HTR-8/SVneo (cell line): ENCODE data around the gene HMGCS1.
"Not testable (repeated sequence)": the region's sequence is repeated elsewhere in the genome, so short reads cannot be mapped to it uniquely, and the experiment has no call there.

Experiments
- DNase-seq: peaks from one replicate; pipeline ENCODE4 v3.0.0; 2011; ENCODE audit warnings: low spot score, mixed read lengths; ENCODE audit not compliant: insufficient read length
- FAIRE-seq: peaks from 2 replicates; lab custom pipeline; 2011; peaks lifted over from hg19 to GRCh38; lab: Jason Lieb, UNC

Gene HMGCS1

DNA sequence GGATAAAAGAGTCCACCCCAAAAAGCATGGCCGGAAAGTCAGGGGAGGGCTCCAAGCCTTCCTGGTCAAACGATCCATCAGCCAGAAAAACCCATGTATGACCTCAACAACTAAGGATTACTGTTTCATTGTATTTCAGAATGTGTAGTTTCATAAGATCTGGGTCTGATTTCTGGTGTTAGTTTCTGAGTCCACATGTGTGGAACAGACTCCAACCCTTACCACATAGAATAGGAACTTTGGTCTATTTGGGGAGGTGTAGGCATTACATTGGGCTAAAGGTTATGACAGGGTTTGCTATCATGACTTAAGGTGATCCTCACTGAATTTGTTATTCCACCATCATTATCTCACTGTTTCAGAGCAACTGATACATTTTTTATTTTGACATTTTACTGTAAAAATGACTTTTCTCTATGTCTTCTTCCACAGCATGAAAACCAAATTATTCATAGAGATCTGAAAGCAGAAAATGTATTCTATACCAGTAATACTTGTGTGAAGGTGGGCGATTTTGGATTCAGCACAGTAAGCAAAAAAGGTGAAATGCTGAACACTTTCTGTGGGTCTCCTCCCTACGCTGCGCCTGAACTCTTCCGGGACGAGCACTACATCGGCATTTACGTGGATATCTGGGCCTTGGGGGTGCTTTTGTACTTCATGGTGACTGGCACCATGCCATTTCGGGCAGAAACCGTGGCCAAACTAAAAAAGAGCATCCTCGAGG is 33.5 kb downstream of the HMGCS1 start:
- DNase-seq: no peak
- no peak for FAIRE-seq

DNA sequence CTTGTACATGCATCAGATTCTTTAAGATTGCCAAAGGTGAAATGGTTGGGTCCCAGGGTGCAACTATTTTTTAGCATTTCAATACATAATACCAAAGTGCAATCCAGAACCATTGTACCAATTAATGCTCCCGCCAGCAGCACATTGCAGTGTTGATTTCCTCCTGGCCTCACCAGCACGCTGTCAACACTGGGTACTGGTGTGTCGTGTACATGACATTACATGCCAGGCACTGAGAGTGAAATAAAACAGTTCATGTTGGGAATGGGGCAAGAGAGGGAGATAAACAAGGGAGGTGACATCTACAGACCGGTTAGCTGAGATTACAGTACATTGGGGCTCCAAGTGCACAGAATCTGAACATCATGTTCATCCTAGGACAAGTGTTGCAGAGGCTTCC is 37.8 kb downstream of the HMGCS1 start:
- FAIRE-seq (no peak), DNase-seq (no peak)

GRCh38 chr5:43274435-43275114 is 38.6 kb downstream of the HMGCS1 start:
- DNase-seq: no peak
- FAIRE-seq: no peak

DNA sequence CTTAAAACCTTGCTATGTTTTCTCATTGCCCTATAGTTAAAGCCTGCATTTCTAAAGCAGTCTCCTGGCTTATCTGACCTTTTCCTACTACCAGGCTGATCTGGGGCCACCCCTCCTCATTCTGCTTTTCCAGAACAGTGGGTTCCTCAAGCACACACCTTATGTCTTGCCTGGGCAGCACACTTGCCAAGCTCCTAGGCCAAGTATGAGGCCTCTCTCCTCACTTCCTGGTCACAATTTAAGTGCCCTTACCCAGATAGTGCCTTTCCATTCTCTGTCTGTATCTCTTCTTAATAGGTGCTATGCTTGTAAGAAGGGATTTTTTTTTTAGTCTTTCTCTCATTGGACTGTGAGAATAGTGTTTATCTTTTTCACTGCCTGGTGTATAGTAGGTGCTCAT is 39.7 kb downstream of the HMGCS1 start:
- DNase-seq (no peak), FAIRE-seq (no peak)

- DNase-seq (no peak), FAIRE-seq (no peak)
These were observed 42.6 kb downstream of the HMGCS1 start for GRCh38 chr5:43270645-43271044.

DNA sequence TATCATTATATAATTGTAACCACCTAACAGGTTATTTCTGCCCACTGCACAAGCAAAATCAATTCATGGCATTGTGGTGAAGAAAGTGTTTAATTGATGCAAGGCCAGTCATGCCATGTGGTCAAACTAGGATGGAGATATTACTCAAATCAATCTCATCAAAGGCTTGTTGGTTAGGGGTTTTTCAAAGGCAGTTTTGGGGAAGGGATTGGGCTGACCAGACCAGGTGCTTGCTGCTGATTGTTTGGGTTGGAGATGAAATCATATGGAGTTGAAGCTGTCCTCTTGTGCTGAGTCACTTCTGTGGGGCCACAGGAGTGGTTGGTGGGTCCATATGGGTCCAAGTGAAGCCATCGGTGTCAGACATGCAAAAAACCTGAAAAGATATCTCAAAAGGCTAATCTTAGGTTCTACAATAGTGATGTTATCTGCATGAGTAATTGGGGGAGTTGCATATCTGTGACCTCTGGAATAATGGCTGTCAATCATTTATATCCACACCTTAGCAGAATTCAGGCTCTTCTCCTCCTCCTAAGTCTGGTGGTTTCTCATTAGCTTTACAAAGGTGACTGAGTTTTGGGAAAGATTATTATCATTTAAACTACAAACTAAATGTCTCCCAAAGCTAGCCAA is 44.9 kb downstream of the HMGCS1 start:
- DNase-seq (no peak), FAIRE-seq (no peak)

GRCh38 chr5:43262269-43262668 is 50.9 kb downstream of the HMGCS1 start:
- not testable (repeated sequence) for FAIRE-seq, DNase-seq

GRCh38 chr5:43258116-43258515 is 55.1 kb downstream of the HMGCS1 start:
- FAIRE-seq (peak; percentile 70), DNase-seq (no peak)

- FAIRE-seq: peak; percentile 26
These were observed 56.8 kb downstream of the HMGCS1 start for GRCh38 chr5:43256261-43256966.

DNA sequence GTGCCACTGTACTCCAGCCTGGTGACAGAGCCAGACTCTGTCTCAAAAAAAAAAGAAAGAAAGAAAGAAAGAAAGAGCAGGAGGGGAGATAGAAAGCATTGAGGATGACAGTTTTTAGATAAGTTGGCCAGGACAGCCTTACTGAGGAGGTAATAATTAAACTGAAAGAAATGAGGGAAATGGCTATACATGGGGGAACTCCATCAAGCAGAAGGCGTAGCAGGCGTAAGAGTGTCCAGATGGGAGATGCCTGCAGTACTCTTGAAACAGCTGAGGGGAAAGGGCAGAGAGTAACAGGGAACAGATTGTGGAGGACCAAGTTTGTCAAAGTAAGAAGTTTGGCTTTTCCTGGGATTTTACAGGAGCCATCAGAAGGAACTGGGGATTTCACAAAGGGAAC is 57.5 kb downstream of the HMGCS1 start:
- no peak for DNase-seq
- FAIRE-seq: no peak

More at GRCh38 chr5:43256261-43256966, 56.8 kb downstream of the HMGCS1 start:
- DNase-seq: no peak

DNA sequence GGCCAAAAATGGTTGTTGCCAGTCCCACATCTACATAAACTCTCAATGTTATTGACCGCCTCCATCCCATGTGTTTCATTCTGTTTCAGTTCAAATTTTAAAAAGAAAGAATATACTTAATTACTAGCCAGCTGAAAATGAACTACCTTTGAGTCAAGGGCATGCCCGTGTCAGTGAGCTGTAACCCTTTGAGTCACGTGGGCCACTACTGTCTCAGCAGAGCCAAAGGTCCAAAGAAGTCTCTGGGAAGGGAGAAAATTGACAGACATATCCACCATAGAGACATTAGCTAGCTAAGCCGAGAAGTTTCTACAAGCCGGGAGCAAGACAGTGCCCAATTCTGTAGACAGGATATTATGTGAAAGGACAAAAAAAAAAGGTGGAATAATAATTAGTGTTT is 61.5 kb downstream of the HMGCS1 start:
- FAIRE-seq: peak; percentile 16
- no peak for DNase-seq

DNA sequence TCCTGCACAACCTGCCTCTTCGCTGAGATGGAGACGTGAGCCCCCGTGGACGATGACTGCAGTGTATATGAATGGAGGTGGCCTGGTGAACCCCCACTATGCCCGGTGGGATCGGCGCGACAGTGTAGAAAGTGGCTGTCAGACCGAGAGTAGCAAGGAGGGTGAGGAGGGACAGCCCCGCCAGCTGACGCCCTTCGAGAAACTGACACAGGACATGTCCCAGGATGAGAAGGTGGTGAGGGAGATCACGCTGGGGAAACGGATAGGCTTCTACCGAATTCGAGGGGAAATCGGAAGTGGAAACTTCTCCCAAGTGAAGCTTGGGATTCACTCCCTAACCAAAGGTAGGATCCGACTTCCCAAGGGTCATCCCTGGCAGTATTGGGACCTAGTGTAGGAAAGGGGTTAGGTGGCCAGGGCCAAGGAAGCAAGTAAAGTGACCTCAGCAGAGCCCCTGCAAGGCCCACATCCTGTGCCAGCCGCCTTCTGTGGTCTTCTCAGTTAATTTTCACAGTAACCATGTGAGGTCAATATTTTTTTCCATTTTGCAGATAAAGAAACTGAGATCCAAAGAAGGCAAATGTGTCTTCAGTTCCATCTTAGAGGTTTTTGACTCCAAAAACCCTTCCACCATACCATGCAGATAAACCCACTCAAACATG is 67.4 kb downstream of the HMGCS1 start:
- no peak for DNase-seq
- FAIRE-seq: no peak

GRCh38 chr5:43244823-43245565 is 68.2 kb downstream of the HMGCS1 start:
- no peak for DNase-seq
- no peak for FAIRE-seq

DNA sequence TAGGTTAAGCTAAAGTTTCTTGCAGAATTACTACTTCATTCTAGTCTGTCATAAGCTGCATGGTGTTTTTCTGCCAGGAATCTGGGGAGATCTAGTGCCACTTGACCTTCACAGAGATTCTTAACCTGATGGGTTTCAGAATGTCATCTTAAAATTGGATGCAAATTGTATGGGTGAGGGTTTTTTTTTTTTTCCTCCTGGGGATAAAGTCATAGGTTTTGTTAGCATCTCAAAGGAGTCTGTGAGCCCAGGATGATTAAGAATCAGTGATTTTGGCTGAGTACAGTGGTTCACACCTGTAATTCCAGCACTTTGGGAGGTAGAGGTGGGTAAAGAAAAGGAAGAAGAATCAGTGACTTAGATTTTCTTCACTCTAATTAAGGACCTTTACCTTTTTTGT is 69.9 kb downstream of the HMGCS1 start:
- no peak for FAIRE-seq

GRCh38 chr5:43242196-43242595 is 71.0 kb downstream of the HMGCS1 start:
- DNase-seq: no peak
- no peak for FAIRE-seq

More for the DNA sequence above, 69.9 kb downstream of the HMGCS1 start:
- no peak for DNase-seq
